Activated CD8-positive, alpha-beta memory T cell treated with anti-CD3 and anti-CD28 coated beads for 36 hours (primary cell): ENCODE measurements around the gene CYTH1. TPM values are rescaled to one million over a fixed set of nuclear protein-coding genes. Genes with fewer than 3 reads are reported as not detected.

Experiments used
- CTCF ChIA-PET: fragments of 350-600 bp; sonication (Branson Sonifier 250); formaldehyde crosslinking; loops from one replicate; lab custom pipeline; 2021; ENCODE audit warnings: antibody characterized with exemption; lab: Charles Lee
- POLR2A ChIA-PET: fragments of 350-600 bp; sonication (Branson Sonifier 250); formaldehyde crosslinking; loops from one replicate; lab custom pipeline; 2021; ENCODE audit warnings: antibody characterized with exemption; lab: Charles Lee
- total RNA-seq, 2 experiments: library from RNA; stranded (reverse); gene quantifications; one replicate each; pipeline ENCODE4 v1.2.3, GENCODE V29; 2021

Gene CYTH1
- total RNA-seq, 2 experiments from 2014 or later: 92.1 to 96.7 TPM

- ChIA-PET CTCF (no interaction called here), POLR2A (no interaction called here)
Observed at GRCh38 chr17:78815696-78816095, 33.6 kb upstream of the CYTH1 start.

DNA sequence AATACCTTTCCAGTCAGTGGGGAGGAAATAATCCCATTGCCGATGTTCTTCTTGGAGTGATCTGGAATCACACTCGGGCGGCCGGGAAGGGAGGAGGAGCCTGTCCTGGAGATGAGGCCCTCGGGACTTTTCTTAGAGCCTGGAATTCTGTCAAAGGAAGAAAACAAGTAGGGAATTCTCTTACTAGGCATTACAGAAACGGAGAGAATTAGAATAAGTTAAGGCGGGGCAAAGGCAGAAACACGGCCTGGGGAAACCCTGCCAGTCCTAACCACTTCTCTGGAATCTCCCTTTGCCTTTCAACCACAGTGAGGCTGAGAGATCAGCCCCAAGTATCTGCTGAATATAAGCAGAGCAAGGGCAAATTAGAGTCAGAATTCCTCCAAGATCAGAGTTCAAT lies 30.8 kb upstream of the CYTH1 start:
- CTCF ChIA-PET: no interaction called here
- POLR2A ChIA-PET: no interaction called here

- ChIA-PET POLR2A (interaction anchor here (1.0 kb wide), 1 partner anchor 24 kb away, joined by 3 read pairs; no protein-coding TSS in a partner anchor), CTCF (no interaction called here)
Observed at GRCh38 chr17:78808163-78808562, 26.1 kb upstream of the CYTH1 start.

DNA sequence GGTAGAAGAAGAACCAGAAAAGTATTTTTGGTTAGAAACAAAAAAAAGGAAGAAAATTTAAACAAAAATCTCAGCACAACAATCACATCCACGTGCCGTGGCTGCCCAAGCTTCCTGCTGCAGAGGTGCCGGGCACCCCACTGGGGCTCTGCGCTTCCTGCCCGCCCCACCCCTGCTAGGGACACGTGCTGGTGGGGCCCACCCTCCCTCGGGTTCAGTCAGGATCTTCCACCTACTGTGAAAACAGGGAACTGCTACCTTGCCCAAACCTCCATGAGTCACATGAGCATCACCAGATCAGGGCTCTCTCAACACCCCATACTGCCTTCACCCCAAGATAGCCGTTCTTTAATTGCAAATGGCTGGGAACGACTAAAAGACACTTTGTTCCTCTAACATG lies 24.4 kb upstream of the CYTH1 start:
- CTCF ChIA-PET: interaction anchor here (0.8 to 1.2 kb wide), 2 partner anchors 27 to 33 kb away, joined by 3 read pairs; no protein-coding TSS in a partner anchor
- POLR2A ChIA-PET: interaction anchor here (0.5 to 1.4 kb wide), 3 partner anchors 10 to 26 kb away, joined by 3 to 5 read pairs (median 3); no protein-coding TSS in a partner anchor

DNA sequence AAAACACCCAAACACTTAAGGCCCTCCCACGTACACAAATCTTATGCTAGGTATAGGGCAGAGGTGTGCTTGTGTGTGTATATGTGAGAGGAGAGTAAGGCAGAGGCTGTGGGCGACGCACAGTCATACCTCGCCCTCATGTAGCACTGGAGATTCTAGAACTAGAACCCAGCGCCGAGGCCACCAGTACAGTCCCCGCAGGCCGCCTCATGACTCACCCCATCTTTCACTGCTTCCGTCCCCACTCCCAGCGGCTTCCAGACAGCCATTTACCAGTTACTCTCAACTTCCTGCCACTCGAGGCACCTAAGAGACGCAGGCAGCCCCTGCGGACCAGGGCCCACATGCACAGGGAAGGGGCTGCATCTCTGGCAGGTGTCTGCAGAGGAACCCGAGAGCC lies 23.2 kb upstream of the CYTH1 start:
- CTCF ChIA-PET: interaction anchor here (0.7 to 1.2 kb wide), 7 partner anchors 11 to 97 kb away, joined by 3 to 4 read pairs (median 3); no protein-coding TSS in a partner anchor
- POLR2A ChIA-PET: interaction anchor here (0.6 to 1.4 kb wide), 4 partner anchors 20 to 1450 kb away, joined by 3 to 6 read pairs (median 6); no protein-coding TSS in a partner anchor

DNA sequence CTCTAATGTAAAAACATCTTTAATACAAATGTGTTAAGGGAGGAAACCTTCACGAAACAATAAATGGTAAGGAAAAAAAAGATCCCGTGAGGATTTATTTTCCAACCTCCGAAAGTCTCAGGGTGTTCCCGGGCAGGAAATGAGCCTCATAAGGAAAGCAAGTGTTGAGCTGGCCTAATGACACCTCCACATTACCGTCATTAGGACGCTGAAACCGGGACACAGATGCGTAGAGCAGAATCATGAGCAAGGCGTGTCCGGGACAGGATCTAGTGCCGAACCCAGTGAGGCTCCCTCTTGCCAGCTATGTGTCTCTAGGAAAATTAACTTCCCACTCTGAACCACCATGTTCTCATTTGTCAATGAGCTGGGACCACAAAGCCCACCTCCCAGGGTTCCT lies 22.7 kb upstream of the CYTH1 start:
- ChIA-PET CTCF (interaction anchor here (0.7 to 1.2 kb wide), 6 partner anchors 12 to 97 kb away, joined by 3 to 4 read pairs (median 4); no protein-coding TSS in a partner anchor), POLR2A (interaction anchor here (0.6 to 1.4 kb wide), 4 partner anchors 14 to 423 kb away, joined by 3 to 6 read pairs (median 4); no protein-coding TSS in a partner anchor)

GRCh38 chr17:78803186-78803845 lies 21.2 kb upstream of the CYTH1 start:
- ChIA-PET POLR2A (no interaction called here), CTCF (interaction anchor here (0.6 to 0.9 kb wide), 2 partner anchors 14 to 26 kb away, joined by 3 read pairs; no protein-coding TSS in a partner anchor)

GRCh38 chr17:78802459-78802858 lies 20.4 kb upstream of the CYTH1 start:
- ChIA-PET POLR2A (no interaction called here), CTCF (interaction anchor here (0.9 kb wide), 1 partner anchor 13 kb away, joined by 3 read pairs; no protein-coding TSS in a partner anchor)

GRCh38 chr17:78802008-78802407 lies 19.9 kb upstream of the CYTH1 start:
- ChIA-PET CTCF (no interaction called here), POLR2A (no interaction called here)

- POLR2A ChIA-PET: interaction anchor here (0.6 kb wide), 1 partner anchor 103 kb away, joined by 5 read pairs; no protein-coding TSS in a partner anchor
Observed at GRCh38 chr17:78800132-78800931, 18.3 kb upstream of the CYTH1 start.

DNA sequence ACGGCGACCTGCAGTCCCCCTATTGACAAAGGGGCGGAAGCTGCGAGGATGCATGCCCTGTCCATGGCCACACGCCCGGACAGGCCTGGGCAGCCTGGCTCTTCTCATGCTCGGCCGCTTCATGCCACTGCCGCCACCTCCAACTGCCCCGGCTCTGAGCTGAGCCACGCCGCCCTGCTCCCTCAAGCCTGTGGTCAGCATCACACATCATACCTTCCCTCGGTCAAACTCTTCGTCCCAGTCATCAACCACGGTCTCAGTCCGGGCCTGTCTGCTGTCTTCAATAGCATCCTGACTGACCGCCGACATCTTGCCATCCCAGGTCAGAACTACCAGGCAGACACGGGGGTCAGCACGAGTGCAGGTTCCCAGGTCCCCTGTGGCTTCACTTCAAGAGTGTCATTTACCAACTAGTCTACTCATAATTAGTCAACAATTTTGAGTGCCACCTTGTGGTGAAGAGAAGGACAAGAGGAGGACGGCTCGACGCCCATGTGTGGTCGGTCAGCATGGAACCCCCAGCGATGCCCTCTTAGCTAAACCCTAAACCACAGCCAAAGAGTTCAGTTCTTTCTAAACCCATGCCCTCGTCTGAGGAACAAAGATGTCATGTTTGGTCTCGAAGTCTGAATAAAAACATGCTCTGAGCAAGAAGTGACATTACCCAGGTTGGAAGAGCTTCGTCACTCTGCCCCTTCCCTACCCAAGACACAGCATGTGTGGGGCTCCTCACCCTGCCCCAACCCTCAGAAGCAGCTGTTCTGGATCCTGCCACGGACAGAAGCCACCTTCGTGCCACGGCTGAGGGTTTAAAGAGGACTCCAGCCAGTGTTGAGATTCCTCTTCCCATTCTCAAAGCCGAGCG lies 16.9 kb upstream of the CYTH1 start:
- CTCF ChIA-PET: interaction anchor here (1.0 to 1.4 kb wide), 5 partner anchors 11 to 31 kb away, joined by 3 to 5 read pairs (median 3); no protein-coding TSS in a partner anchor
- POLR2A ChIA-PET: interaction anchor here (0.5 to 0.6 kb wide), 2 partner anchors 30 to 607 kb away, joined by 3 to 4 read pairs; no protein-coding TSS in a partner anchor

More at GRCh38 chr17:78800132-78800931, 18.3 kb upstream of the CYTH1 start:
- CTCF ChIA-PET: interaction anchor here (0.6 to 1.4 kb wide), 4 partner anchors 10 to 75 kb away, joined by 3 to 5 read pairs (median 4); no protein-coding TSS in a partner anchor

- POLR2A ChIA-PET: no interaction called here
Observed at GRCh38 chr17:78797691-78798585, 15.9 kb upstream of the CYTH1 start.

DNA sequence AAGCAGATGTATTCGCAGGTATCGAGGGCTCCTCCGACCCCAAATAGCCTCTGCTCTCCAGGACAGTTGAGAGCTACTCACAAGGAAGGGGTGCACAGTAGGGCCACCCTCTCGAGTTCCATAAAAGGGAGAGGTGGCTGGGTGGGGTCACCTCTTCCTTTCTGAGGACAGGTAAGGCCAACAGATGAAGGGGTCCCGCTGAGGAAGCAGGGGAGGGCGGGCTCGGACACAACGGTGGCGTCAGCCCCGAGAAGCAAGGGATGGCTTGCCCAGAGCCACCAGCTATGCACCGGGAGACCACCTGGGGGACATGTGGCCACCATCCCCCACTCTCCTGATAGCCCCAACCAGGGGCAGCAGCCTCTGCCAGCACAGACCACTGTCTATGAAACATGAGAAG lies 15.1 kb upstream of the CYTH1 start:
- ChIA-PET CTCF (no interaction called here), POLR2A (no interaction called here)

More at GRCh38 chr17:78797691-78798585, 15.9 kb upstream of the CYTH1 start:
- CTCF ChIA-PET: interaction anchor here (1.1 to 1.4 kb wide), 2 partner anchors 15 to 30 kb away, joined by 3 to 5 read pairs; no protein-coding TSS in a partner anchor

DNA sequence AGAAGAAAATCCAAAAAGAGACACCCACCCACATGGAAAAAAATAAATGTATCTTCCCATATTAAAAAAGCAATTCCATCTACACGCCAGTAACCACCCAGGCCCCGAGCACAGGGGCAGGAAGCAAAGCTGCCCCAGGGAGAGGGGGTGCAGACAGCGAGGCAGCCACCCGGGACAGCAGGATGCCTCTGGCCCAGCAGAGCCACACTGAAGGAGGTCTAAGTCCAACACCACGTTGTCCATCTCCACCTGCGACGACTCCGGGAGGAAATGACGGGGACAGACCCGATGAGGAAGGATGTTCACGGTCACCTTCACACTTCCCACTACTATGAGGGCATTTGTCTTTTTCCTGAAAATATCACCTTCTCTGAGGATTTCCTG lies 14.4 kb upstream of the CYTH1 start:
- CTCF ChIA-PET: no interaction called here

GRCh38 chr17:78795861-78796516 lies 13.9 kb upstream of the CYTH1 start:
- ChIA-PET POLR2A (no interaction called here), CTCF (no interaction called here)

More for the DNA sequence above, 14.4 kb upstream of the CYTH1 start:
- POLR2A ChIA-PET: no interaction called here

GRCh38 chr17:78794864-78795640 lies 13.0 kb upstream of the CYTH1 start:
- CTCF ChIA-PET: no interaction called here
- POLR2A ChIA-PET: no interaction called here
